Measurements from ENCODE around the gene RHOG. TPM values are rescaled to one million over a fixed set of nuclear protein-coding genes. Genes with fewer than 3 reads are reported as not detected.

The RHOG gene
- total and polyA plus RNA-seq, 10 donors, result 102 to 256 (median 150) TPM

GRCh38 chr11:3853899-3854659 is 13.3 kb upstream of the RHOG start:
- WGBS, 5 donors, result 24 to 33% (median 28%) methylated on average over 11 of the region's 11 CpGs
- Histone ChIP-seq H3K27me3 (replicated peaks in 1 of 7) (no peaks in the 10 kb centered on the region), H3K4me1 (peaks cover 26 to 66% (median 56%) of the 10 kb centered on the region in 6 donors), H3K9me3 (no peaks in the 10 kb centered on the region), H3K36me3 (no peaks in the 10 kb centered on the region), H3K27ac (peak overlapping the region; percentile 85 to 100 (median 98)), H3K4me3 (peak overlapping the region; percentile 85 to 94 (median 92))
- intact Hi-C loops (cut with DNase I; ENCODE audit: low total_unique reads), result loop anchor here (2.0 kb wide), 1 partner anchor 219 kb away; no protein-coding TSS in a partner anchor
- DNase-seq, result peak; percentile 90
- TF ChIP-seq POLR2A (IDR thresholded peaks at IDR 0.05), result peak in 1 of 3 donors; percentile 6
- no peak for TF ChIP-seq CTCF (IDR thresholded peaks at IDR 0.05 in 8 of 11, conservative IDR thresholded peaks at IDR 0.05 in 3 of 11)
- TF ChIP-seq POLR2AphosphoS5 (IDR thresholded peaks at IDR 0.05), result peak in 2 of 3 donors; percentile 4 to 85

GRCh38 chr11:3853545-3853842 is 12.7 kb upstream of the RHOG start:
- Histone ChIP-seq H3K4me3 (no peak overlapping the region), H3K27me3 (replicated peaks in 1 of 7) (no peaks in the 10 kb centered on the region), H3K9me3 (no peaks in the 10 kb centered on the region), H3K27ac (peak overlapping the region; percentile 85 to 100 (median 98)), H3K4me1 (peaks cover 22 to 61% (median 50%) of the 10 kb centered on the region in 6 donors), H3K36me3 (no peaks in the 10 kb centered on the region)
- DNase-seq, result no peak
- TF ChIP-seq CTCF (IDR thresholded peaks at IDR 0.05 in 8 of 11, conservative IDR thresholded peaks at IDR 0.05 in 3 of 11), result no peak
- TF ChIP-seq POLR2A (IDR thresholded peaks at IDR 0.05), result no peak
- TF ChIP-seq POLR2AphosphoS5 (IDR thresholded peaks at IDR 0.05), result no peak
- 93 to 100% (median 97%) methylated on average over 1 of the region's 1 CpG for WGBS, 5 donors
- intact Hi-C loops (cut with DNase I; ENCODE audit: low total_unique reads), result no loop called here

GRCh38 chr11:3849297-3849874 is 8.6 kb upstream of the RHOG start:
- Histone ChIP-seq H3K9me3 (no peaks in the 10 kb centered on the region), H3K27me3 (replicated peaks in 1 of 7) (no peaks in the 10 kb centered on the region), H3K4me3 (no peak overlapping the region), H3K27ac (no peak overlapping the region), H3K36me3 (no peaks in the 10 kb centered on the region), H3K4me1 (peaks cover 7 to 31% (median 21%) of the 10 kb centered on the region in 6 donors)
- no peak for DNase-seq
- no peak for TF ChIP-seq POLR2A (IDR thresholded peaks at IDR 0.05)
- TF ChIP-seq POLR2AphosphoS5 (IDR thresholded peaks at IDR 0.05), result no peak
- peak; percentile 52 to 86 (median 77) for TF ChIP-seq CTCF (IDR thresholded peaks at IDR 0.05 in 8 of 11, conservative IDR thresholded peaks at IDR 0.05 in 3 of 11)
- WGBS, 5 donors, result 63 to 70% (median 67%) methylated on average over 10 of the region's 10 CpGs
- intact Hi-C loops (cut with DNase I; ENCODE audit: low total_unique reads), result no loop called here

GRCh38 chr11:3845670-3846069 is 4.9 kb upstream of the RHOG start:
- Histone ChIP-seq H3K9me3 (no peaks in the 10 kb centered on the region), H3K36me3 (no peaks in the 10 kb centered on the region), H3K27me3 (replicated peaks in 1 of 7) (no peaks in the 10 kb centered on the region), H3K4me1 (peaks cover 0 to 20% (median 14%) of the 10 kb centered on the region in 6 donors), H3K27ac (no peak overlapping the region), H3K4me3 (no peak overlapping the region)
- no peak for DNase-seq
- WGBS, 5 donors, result 77 to 95% (median 92%) methylated on average over 3 of the region's 3 CpGs
- TF ChIP-seq POLR2A (IDR thresholded peaks at IDR 0.05) (no peak), CTCF (IDR thresholded peaks at IDR 0.05 in 8 of 11, conservative IDR thresholded peaks at IDR 0.05 in 3 of 11) (no peak), POLR2AphosphoS5 (IDR thresholded peaks at IDR 0.05) (no peak)
- intact Hi-C loops (cut with DNase I; ENCODE audit: low total_unique reads), result no loop called here

Data from spleen (tissue), 11 donors.